ENCODE measurements around the gene GDPD5.

GDPD5 gene

GRCh38 chr11:75388386-75389275, 137.1 kb downstream of the GDPD5 start:
- peak; percentile 89 for DNase-seq

DNA sequence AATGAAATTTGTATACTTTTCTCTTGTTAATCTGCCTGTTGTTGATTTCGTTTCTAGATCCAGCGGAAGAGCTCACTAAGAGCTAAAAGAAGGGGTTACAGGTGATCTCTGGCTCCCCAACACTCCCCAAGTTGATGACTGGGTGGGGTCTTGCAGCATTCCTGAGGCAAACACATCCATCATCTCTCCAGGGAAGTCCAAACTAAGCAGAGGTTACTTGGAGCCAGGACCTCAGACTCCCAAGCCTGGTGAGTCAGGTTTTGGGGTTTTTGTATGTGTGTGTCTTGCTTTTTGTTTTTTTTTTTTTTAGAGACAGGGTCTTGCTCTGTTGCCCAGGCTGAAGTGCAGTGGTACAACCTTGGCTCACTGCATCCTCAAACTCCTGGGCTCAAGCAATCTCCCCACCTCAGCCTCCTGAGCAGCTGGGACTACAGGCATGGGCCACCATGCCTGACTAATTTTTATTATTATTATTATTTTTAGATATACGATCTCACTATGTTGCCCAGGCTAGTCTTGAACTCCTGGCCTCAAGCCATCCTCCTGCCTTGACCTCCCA, 137.9 kb downstream of the GDPD5 start:
- no peak for DNase-seq

GRCh38 chr11:75386942-75387630, 138.7 kb downstream of the GDPD5 start:
- DNase-seq: no peak
